Measurements from ENCODE around the gene NFATC2IP. TPM values are rescaled to one million over a fixed set of nuclear protein-coding genes. Genes with fewer than 3 reads are reported as not detected.
"Not testable (repeated sequence)": the region's sequence is repeated elsewhere in the genome, so short reads cannot be mapped to it uniquely, and the experiment has no call there.

NFATC2IP gene
- total RNA-seq, 4 donors from 2014 or later, result 10.3 to 40.8 (median 16.6) TPM

- peaks cover 0 to 7% of the 10 kb centered on the region in 2 donors for H3K4me1 ChIP-seq
- intact Hi-C loops (cut with DNase I; ENCODE audit: low total_unique reads), result loop anchor here (10.0 kb wide), 1 partner anchor 49 kb away; the partner anchor contains the start of gene ATP2A1
- H3K27me3 ChIP-seq, result no peaks in the 10 kb centered on the region
- H3K4me3 ChIP-seq, result no peak overlapping the region
- no peaks in the 10 kb centered on the region for H3K9me3 ChIP-seq
- TF ChIP-seq POLR2A (IDR thresholded peaks at IDR 0.05), result no peak
- TF ChIP-seq, protein P1, sequence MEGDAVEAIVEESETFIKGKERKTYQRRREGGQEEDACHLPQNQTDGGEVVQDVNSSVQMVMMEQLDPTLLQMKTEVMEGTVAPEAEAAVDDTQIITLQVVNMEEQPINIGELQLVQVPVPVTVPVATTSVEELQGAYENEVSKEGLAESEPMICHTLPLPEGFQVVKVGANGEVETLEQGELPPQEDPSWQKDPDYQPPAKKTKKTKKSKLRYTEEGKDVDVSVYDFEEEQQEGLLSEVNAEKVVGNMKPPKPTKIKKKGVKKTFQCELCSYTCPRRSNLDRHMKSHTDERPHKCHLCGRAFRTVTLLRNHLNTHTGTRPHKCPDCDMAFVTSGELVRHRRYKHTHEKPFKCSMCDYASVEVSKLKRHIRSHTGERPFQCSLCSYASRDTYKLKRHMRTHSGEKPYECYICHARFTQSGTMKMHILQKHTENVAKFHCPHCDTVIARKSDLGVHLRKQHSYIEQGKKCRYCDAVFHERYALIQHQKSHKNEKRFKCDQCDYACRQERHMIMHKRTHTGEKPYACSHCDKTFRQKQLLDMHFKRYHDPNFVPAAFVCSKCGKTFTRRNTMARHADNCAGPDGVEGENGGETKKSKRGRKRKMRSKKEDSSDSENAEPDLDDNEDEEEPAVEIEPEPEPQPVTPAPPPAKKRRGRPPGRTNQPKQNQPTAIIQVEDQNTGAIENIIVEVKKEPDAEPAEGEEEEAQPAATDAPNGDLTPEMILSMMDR (IDR thresholded peaks at IDR 0.05), result no peak
- DNase-seq, result no peak
- H3K27ac ChIP-seq, result peak overlapping the region in 1 of 2 donors; percentile 91
- no peaks in the 10 kb centered on the region for H3K36me3 ChIP-seq
Measured at GRCh38 chr16:28923652-28924398, 26.9 kb upstream of the NFATC2IP start.

- peak overlapping the region; percentile 89 to 91 for H3K27ac ChIP-seq
- DNase-seq, result no peak
- intact Hi-C loops (cut with DNase I; ENCODE audit: low total_unique reads), result loop anchor here (10.0 kb wide), 1 partner anchor 50 kb away; the partner anchor contains the start of gene ATP2A1
- peaks cover 0 to 7% of the 10 kb centered on the region in 2 donors for H3K4me1 ChIP-seq
- H3K36me3 ChIP-seq, result no peaks in the 10 kb centered on the region
- H3K4me3 ChIP-seq, result peak overlapping the region; percentile 83 to 92
- no peaks in the 10 kb centered on the region for H3K27me3 ChIP-seq
- TF ChIP-seq POLR2A (IDR thresholded peaks at IDR 0.05), result no peak
- TF ChIP-seq, protein P1 (IDR thresholded peaks at IDR 0.05), result peak in 1 of 4 experiments; percentile 4
- no peaks in the 10 kb centered on the region for H3K9me3 ChIP-seq
Measured at GRCh38 chr16:28924399-28924761, 26.4 kb upstream of the NFATC2IP start.

GRCh38 chr16:28924762-28925385 is 25.9 kb upstream of the NFATC2IP start, which contains the start of gene RABEP2:
Gene RABEP2, minus strand, starts transcription at chr16:28925238. Its CDS starts 75 bp downstream, at chr16:28925163.
- Histone ChIP-seq H3K36me3 (no peaks in the 10 kb centered on the region), H3K27me3 (no peaks in the 10 kb centered on the region), H3K4me1 (peaks cover 0 to 7% of the 10 kb centered on the region in 2 donors), H3K4me3 (peak within 1 kb of the TSS; percentile 83 to 92), H3K27ac (peak within 1 kb of the TSS; percentile 89 to 91), H3K9me3 (no peaks in the 10 kb centered on the region)
- intact Hi-C loops (cut with DNase I; ENCODE audit: low total_unique reads), result loop anchor here (10.0 kb wide), 1 partner anchor 50 kb away; the partner anchor contains the start of gene ATP2A1
- TF ChIP-seq, protein P1 (IDR thresholded peaks at IDR 0.05), result no peak
- peak; percentile 42 to 44 for TF ChIP-seq POLR2A (IDR thresholded peaks at IDR 0.05)
- peak; percentile 90 to 96 for DNase-seq

DNA sequence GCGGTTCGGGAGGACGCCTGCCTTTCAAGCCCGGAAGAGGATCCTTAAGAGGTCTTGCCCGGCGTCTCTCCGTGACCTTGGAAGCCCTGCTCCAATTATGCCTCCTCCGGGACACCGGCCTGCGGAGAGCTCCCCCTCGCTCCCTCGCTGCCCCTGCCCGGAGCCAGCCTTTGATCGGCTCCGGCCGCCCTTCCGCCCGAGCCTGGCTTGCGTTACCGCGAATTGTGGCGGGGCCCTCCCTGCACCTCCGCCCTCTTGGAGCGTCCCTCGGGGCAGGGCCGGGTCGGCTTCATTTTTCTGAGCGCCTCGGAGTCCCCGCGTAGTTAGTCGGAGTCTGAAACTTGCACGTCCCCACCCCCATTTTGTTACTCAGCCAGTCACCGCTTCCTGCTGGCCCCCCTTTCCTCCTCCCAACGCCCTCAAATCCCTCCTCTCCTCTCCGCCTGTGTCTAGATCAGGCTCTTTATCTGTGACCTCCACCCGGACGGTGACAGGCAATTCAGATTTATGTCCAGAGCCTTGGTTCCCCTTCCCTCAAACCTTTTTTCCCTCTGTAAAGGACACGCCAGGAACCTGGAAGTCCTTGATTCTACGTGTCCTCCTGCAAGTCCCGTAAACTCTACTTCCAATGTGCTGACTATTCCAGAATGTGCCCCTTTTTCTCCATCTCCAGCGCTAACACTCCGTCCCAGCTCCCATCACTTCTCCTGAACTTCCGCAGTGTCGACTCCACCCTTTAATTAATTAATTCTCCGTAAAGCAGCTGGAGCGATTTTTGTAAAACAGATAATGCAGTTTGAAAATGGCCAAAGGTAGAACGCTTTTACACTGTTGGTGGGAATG is 25.1 kb upstream of the NFATC2IP start:
- DNase-seq, result peak; percentile 73 to 77
- intact Hi-C loops (cut with DNase I; ENCODE audit: low total_unique reads), result loop anchor here (10.0 kb wide), 1 partner anchor 51 kb away; the partner anchor contains the start of gene ATP2A1

GRCh38 chr16:28926284-28926683 is 24.5 kb upstream of the NFATC2IP start:
- H3K4me3 ChIP-seq, H3K9me3 ChIP-seq, H3K36me3 ChIP-seq, DNase-seq, H3K4me1 ChIP-seq, H3K27me3 ChIP-seq: not testable (repeated sequence)
- intact Hi-C loops (cut with DNase I; ENCODE audit: low total_unique reads), result loop anchor here (10.0 kb wide), 1 partner anchor 51 kb away; the partner anchor contains the start of gene ATP2A1
- peak overlapping the region in 1 of 2 donors; percentile 89 for H3K27ac ChIP-seq

More for the DNA sequence above, 25.1 kb upstream of the NFATC2IP start:
- no peaks in the 10 kb centered on the region for H3K36me3 ChIP-seq
- no peaks in the 10 kb centered on the region for H3K9me3 ChIP-seq
- H3K27me3 ChIP-seq, result no peaks in the 10 kb centered on the region
- peak overlapping the region; percentile 83 to 92 for H3K4me3 ChIP-seq
- H3K27ac ChIP-seq, result peak overlapping the region; percentile 89 to 91
- peak in 1 of 2 donors; percentile 30 for TF ChIP-seq POLR2A (IDR thresholded peaks at IDR 0.05)
- TF ChIP-seq, protein P1 (IDR thresholded peaks at IDR 0.05), result no peak
- H3K4me1 ChIP-seq, result peaks cover 0 to 7% of the 10 kb centered on the region in 2 donors

Measured in uterus (tissue), 4 donors.